ENCODE data around the gene EDEM2.
"Not testable (repeated sequence)": the region's sequence is repeated elsewhere in the genome, so short reads cannot be mapped to it uniquely, and the experiment has no call there.

Gene EDEM2

GRCh38 chr20:35122756-35123405, 24.3 kb downstream of the EDEM2 start:
- no peak for DNase-seq

GRCh38 chr20:35121186-35121585, 25.9 kb downstream of the EDEM2 start:
- DNase-seq: no peak

- DNase-seq: peak; percentile 57
Observed at GRCh38 chr20:35120012-35120701, 27.0 kb downstream of the EDEM2 start.

- DNase-seq: no peak
Observed at GRCh38 chr20:35117629-35118028, 29.5 kb downstream of the EDEM2 start.

- DNase-seq: no peak
Observed at GRCh38 chr20:35117196-35117595, 29.9 kb downstream of the EDEM2 start.

DNA sequence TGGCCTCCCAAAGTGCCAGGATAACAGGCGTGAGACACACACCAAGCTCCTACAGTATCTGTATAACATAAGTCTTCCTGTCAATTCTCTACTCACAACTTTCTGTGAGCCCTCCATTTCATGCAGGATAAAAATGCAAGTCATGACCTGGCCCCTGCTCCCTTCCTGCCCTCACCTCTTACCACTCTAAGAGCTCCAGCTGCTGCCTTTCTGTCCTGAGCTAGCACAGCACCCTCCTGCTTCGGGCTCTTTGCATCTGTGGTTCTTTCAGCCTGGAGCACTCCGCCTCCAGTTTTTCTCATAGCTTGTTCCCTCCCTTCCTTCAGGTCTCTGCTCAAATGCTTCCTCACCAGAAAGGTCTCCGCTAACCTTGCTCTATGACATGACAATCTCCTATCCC, 30.9 kb downstream of the EDEM2 start:
- peak; percentile 48 for DNase-seq

GRCh38 chr20:35115606-35116005, 31.5 kb downstream of the EDEM2 start:
- DNase-seq: no peak

- DNase-seq: not testable (repeated sequence)
Observed at GRCh38 chr20:35112276-35112675, 34.9 kb downstream of the EDEM2 start.

- no peak for DNase-seq
Observed at GRCh38 chr20:35111141-35111888, 35.8 kb downstream of the EDEM2 start.

- no peak for DNase-seq
Observed at GRCh38 chr20:35108921-35109320, 38.2 kb downstream of the EDEM2 start.

GRCh38 chr20:35106827-35107380, 40.2 kb downstream of the EDEM2 start:
- DNase-seq: no peak

DNA sequence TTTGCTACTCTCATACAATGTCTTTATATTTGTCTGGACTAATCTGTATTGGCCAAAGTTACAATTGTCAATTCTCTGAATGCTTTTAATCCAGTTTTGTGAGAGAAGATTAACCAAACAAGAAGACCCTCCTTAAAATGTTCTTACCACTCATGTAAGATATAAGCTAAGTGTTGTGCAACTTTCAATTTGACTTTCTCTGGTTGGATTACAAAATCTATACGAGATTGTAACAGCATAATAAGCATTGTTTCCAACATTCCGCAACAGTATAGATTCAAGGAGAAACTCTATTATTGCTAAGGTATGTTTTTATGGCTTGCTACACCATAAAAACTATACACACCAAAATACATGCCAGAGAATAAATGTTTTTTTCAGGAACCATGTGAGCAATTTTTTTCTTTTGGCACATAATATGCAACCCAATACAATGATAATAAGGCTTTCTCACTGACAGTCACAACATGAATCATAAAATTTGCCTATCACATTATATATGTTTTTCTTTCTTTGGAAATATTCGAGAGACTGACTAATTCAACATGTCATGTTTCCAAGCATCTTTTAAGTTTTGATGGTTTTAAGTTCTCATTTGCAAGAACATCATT, 42.3 kb downstream of the EDEM2 start:
- no peak for DNase-seq

- DNase-seq: no peak
Observed at GRCh38 chr20:35101620-35102019, 45.5 kb downstream of the EDEM2 start.

GRCh38 chr20:35093267-35093884, 53.8 kb downstream of the EDEM2 start:
- no peak for DNase-seq

DNA sequence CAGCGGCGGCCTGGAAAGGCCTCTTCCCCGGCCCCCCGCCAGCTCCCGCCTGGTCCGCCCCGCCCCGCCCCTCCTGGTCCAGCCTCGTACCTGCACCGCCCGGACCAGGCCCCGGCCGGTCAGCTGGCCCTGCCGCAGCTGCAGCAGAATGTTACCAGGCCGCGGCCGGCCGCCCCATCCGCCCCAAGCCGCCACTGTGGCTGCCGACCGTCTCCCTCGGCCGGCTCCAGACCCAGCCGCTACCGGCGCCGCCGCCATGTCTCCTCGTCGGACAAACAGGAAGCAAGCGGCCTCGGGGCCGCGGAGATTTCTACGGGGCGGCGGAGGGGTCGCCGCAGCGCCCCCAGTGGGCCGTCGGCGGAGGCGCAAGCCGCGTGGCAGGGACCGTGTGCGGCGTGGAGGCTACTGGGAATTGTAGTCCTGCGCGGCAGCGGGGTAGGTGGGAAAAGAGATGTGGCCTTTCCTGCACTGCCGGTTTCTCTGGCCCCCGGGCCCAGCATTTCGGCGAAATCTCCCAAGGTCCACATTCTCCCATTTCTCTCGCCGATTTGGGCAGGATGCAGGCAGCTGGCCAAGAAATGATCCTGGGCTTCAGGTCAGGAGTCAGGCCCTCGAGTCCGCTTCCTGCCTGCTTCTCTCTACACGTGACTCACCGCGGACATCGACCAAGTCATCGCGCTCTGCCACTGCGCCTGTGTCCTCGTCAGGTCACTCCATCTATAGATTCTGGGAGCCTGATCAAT, 54.4 kb downstream of the EDEM2 start, which contains the start of gene TRPC4AP:
TRPC4AP (minus strand) TSS at position 284 of the 743 bp plus-strand sequence; CDS start at position 258, 26 bp downstream.
- peak; percentile 82 for DNase-seq

- DNase-seq: no peak
Observed at GRCh38 chr20:35091816-35092523, 55.2 kb downstream of the EDEM2 start.

GRCh38 chr20:35088231-35089145, 58.6 kb downstream of the EDEM2 start:
- no peak for DNase-seq

DNA sequence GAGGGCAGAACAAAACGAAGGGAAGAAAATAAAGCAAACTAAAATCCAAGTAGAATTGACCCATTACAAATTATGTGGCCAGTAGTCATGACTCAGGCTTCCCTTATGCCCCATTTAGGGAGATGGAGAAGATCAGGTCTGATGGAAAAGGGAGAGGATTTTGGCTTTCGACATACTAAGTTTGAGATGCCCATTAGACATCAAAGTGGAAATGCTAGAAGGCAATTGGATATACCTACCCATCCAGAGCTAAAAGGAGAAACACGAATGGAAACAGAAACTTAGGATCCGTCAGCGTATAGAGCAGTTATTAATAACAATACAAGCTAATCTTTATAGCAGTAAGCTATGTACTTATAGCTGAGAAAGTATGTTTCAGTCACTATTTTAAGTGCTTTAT, 59.3 kb downstream of the EDEM2 start:
- no peak for DNase-seq

- no peak for DNase-seq
Observed at GRCh38 chr20:35087355-35087754, 59.8 kb downstream of the EDEM2 start.

All from GDM1 (cell line).